Gastrocnemius medialis (tissue), 4 donors: ENCODE results near the gene DHDDS. TPM values are rescaled to one million over a fixed set of nuclear protein-coding genes. Genes with fewer than 3 reads are reported as not detected.

Experiments used
- ATAC-seq, 2 donors: fragments of 150-250 bp; one replicate each; pipeline ENCODE4 v1.9.1; 2016
- DNase-seq, 2 donors: peaks; one replicate each; pipeline ENCODE4 v3.0.0-alpha.2; 2019
- H3K27ac ChIP-seq, 4 donors: fragments of 200-600 bp; sonication (generic); 1 replicate in 1 of 4; 2 replicates in 3 of 4; pipeline ENCODE4 v1.5.1; 2016 to 2018; ENCODE audit warnings: mild to moderate bottlenecking in 2 of 4, moderate library complexity in 1 of 4
- H3K27me3 ChIP-seq, 3 donors: fragments of 200-600 bp; sonication (generic) in 2 of 3; 1 replicate in 1 of 3; 2 replicates in 2 of 3; pipeline versions ENCODE4 v1.5.1 to v1.6.0; 2016 to 2019; ENCODE audit warnings: mild to moderate bottlenecking in 1 of 3, moderate library complexity in 1 of 3
- H3K36me3 ChIP-seq, 2 donors: fragments of 200-600 bp; sonication (generic) in 1 of 2; one replicate each; pipeline ENCODE4 v1.5.1; 2017 to 2018
- H3K4me1 ChIP-seq, 2 donors: fragments of 200-600 bp; sonication (generic) in 1 of 2; one replicate each; pipeline ENCODE4 v1.5.1; 2016 to 2017; ENCODE audit warnings: mild to moderate bottlenecking in 2 of 2
- H3K4me3 ChIP-seq, 4 donors: fragments of 200-600 bp; sonication (generic) in 3 of 4; 1 replicate in 1 of 4; 2 replicates in 3 of 4; pipeline ENCODE4 v1.5.1; 2016 to 2019; ENCODE audit warnings: mild to moderate bottlenecking in 2 of 4
- H3K9me3 ChIP-seq, 3 donors: fragments of 200-600 bp; sonication (generic) in 2 of 3; 1 replicate in 1 of 3; 2 replicates in 2 of 3; pipeline ENCODE4 v1.5.1; 2016 to 2019
- POLR2A ChIP-seq, 2 donors: fragments of 450-650 bp; IDR thresholded peaks; one replicate each; pipeline ENCODE4 v1.6.1; 2017; ENCODE audit warnings: antibody characterized with exemption in 2 of 2, mild to moderate bottlenecking in 2 of 2, moderate library complexity in 2 of 2
- in situ Hi-C, 4 donors: fragments of 200-750 bp; cut with MboI; loops; one replicate each; pipeline versions ENCODE4 v1.15.0 to v1.8.0; 2017; ENCODE audit warnings: low sequenced_read_pairs in 4 of 4
- intact Hi-C: fragments of 100-400 bp; cut with DNase I; formaldehyde crosslinking; loops from one replicate; pipeline ENCODE4 v1.15.1; 2023; ENCODE audit warnings: low total_unique reads
- total RNA-seq, 4 donors: library from RNA; depleted of rRNA; stranded (reverse); fragments of >200 nt; gene quantifications; one replicate each; pipeline versions ENCODE4 v1.1.0 to v1.2.3, GENCODE V29; 2016
- TF ChIP-seq, protein P1 (sequence below), 5 experiments: fragments of 450-650 bp in 3 of 5; fragments of 200-600 bp in 2 of 5; sonication (generic) in 2 of 5; IDR thresholded peaks in 4 of 5; conservative IDR thresholded peaks in 1 of 5; 1 replicate in 4 of 5; 2 replicates in 1 of 5; pipeline ENCODE4 v1.5.1; 2016 to 2019; ENCODE audit warnings: antibody characterized with exemption in 5 of 5, mild to moderate bottlenecking in 3 of 5, moderate library complexity in 3 of 5

The DHDDS gene
- total RNA-seq, 4 donors from 2014 or later, result 12.1 to 30.7 (median 22.3) TPM

DNA sequence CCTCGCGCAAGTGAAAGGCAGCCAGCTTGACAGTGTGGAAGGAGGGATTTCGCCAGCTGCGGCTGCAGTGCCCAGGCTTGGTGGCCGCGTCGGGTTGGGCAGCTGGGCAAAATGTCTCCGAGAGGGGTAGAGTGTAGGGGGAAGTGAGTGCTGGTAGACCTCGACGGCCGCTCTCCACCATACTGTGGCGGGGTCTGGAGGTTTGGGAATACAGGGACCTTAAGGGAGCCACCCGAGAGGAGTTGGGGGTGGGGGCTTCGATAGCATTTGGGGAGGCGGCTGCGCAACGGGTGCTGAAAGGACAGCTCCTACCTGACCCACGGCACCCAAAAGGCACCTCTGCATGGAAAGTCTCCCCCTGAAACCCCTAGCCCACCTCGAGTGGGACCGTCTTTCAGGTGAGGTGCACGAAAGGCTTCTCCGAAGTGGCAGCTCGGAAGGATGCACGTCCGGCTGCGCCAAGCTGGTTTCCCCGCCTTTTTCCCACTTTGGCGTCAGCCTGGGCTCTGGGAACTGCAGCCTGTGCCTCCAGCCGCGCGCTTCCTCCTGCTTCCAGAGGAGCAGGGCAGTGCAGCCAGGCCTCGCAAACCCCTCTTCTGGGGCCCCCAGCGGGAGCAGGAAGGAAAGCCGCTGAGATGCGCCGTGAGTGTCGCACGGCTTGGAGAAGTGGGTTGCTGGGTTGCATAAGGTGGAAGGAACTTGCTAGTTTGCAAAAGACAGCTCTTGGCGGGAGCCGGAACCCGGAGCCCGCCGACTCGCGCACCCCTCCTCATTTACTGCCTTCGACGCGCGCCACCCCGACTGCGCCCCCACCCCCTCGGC is 39.6 kb downstream of the DHDDS start:
- no peaks in the 10 kb centered on the region for H3K27me3 ChIP-seq
- H3K9me3 ChIP-seq, result no peaks in the 10 kb centered on the region
- TF ChIP-seq POLR2A (IDR thresholded peaks at IDR 0.05), result no peak
- TF ChIP-seq, protein P1, sequence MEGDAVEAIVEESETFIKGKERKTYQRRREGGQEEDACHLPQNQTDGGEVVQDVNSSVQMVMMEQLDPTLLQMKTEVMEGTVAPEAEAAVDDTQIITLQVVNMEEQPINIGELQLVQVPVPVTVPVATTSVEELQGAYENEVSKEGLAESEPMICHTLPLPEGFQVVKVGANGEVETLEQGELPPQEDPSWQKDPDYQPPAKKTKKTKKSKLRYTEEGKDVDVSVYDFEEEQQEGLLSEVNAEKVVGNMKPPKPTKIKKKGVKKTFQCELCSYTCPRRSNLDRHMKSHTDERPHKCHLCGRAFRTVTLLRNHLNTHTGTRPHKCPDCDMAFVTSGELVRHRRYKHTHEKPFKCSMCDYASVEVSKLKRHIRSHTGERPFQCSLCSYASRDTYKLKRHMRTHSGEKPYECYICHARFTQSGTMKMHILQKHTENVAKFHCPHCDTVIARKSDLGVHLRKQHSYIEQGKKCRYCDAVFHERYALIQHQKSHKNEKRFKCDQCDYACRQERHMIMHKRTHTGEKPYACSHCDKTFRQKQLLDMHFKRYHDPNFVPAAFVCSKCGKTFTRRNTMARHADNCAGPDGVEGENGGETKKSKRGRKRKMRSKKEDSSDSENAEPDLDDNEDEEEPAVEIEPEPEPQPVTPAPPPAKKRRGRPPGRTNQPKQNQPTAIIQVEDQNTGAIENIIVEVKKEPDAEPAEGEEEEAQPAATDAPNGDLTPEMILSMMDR (IDR thresholded peaks at IDR 0.05 in 4 of 5, conservative IDR thresholded peaks at IDR 0.05 in 1 of 5), result no peak
- H3K4me1 ChIP-seq, result peaks cover 29 to 33% of the 10 kb centered on the region in 2 donors
- peaks cover 5 to 32% of the 10 kb centered on the region in 2 donors for H3K36me3 ChIP-seq
- DNase-seq (peak; percentile 17 to 45), ATAC-seq (peak in 1 of 2 donors; percentile 31)
- intact Hi-C loops (no loop called here), in situ Hi-C loops (no loop called here)
- H3K27ac ChIP-seq, result peak overlapping the region; percentile 93 to 100 (median 100)
- H3K4me3 ChIP-seq, result peak overlapping the region; percentile 71 to 100 (median 94)

DNA sequence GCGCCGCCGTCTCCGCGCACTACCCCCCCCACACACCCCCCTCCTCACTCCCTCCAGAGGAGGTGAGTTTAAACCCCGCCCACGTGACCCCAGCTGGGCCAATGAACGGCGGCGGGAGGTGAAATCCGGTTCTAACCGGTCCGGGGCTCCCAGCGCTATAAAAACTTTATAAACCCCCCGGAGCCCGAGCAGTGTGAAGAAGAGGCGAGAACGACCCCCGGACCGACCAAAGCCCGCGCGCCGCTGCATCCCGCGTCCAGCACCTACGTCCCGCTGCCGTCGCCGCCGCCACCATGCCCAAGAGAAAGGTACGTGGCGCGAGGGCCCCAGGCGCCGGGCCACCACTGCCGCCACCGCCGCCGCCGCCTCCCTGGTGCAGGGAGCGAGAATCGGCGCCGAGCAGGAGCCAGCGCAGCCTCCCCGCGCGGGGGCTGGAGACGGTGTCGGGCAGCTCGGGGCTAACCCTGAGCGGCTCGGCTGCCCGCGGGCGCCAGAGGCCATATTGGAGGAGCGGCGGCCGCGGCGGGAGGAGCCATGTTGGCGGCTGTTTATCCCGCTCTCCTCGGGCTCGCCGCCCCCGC is 40.3 kb downstream of the DHDDS start, which contains the start of gene HMGN2:
TSS of gene HMGN2 (plus strand) at position 121 of the 581 bp plus-strand sequence. CDS start at position 294, 173 bp downstream.
- no peaks in the 10 kb centered on the region for H3K9me3 ChIP-seq
- in situ Hi-C loops, result no loop called here
- H3K4me3 ChIP-seq, result peak within 1 kb of the TSS; percentile 71 to 100 (median 94)
- no peaks in the 10 kb centered on the region for H3K27me3 ChIP-seq
- peak within 1 kb of the TSS; percentile 93 to 100 (median 100) for H3K27ac ChIP-seq
- peaks cover 5 to 27% of the 10 kb centered on the region in 2 donors for H3K36me3 ChIP-seq
- DNase-seq (peak; percentile 85 to 86), ATAC-seq (peak; percentile 78 to 83)
- intact Hi-C loops, result no loop called here
- peak; percentile 58 to 82 for TF ChIP-seq POLR2A (IDR thresholded peaks at IDR 0.05)
- TF ChIP-seq, protein P1 (IDR thresholded peaks at IDR 0.05 in 4 of 5, conservative IDR thresholded peaks at IDR 0.05 in 1 of 5), result no peak
- H3K4me1 ChIP-seq, result peaks cover 29 to 33% of the 10 kb centered on the region in 2 donors

DNA sequence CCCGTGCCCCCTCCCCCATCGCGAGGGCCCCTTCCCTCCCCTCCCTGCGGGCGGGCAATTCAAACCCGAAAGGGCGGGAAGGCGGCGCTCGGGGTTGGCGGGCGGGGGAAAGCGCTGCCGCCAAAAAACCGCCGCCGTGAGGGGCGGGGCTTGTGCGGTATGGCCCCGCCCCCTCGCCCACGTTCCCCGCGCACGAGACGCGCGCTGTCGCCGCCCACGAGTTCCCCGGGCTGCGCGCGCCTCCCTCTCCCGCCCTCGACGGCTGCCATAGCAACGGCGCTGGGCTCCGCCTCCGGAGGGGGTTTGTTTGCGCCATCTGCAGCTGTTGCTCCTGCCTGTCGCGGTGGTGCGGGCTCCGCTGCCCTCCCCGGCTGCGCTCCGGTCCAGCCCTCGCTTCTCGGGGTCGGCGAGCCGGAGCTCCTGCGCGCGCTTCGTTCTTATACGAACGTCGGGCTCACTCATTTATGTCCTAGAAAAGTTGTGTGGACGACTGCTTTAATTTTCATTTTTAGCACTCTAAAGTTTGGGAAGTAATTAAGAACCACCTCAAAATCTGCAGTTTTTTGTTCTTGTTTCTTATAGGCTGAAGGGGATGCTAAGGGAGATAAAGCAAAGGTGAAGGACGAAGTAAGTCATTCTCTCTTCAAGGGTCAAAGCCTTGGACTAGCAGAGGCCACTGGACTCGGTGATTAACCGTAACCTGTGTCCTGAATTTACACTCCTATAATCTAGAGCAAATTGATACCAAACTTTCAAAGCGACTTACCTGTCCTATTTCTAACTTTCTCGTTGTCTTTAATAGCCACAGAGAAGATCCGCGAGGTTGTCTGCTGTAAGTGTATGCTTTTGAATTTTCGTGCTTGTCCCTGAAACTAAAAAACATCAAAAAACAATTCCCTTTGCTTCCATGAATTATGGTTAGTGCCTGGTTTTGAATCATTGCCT is 41.1 kb downstream of the DHDDS start:
- ATAC-seq (peak; percentile 82 to 87), DNase-seq (peak; percentile 95 to 97)
- TF ChIP-seq, protein P1 (IDR thresholded peaks at IDR 0.05 in 4 of 5, conservative IDR thresholded peaks at IDR 0.05 in 1 of 5), result no peak
- TF ChIP-seq POLR2A (IDR thresholded peaks at IDR 0.05), result peak; percentile 72 to 76
- Histone ChIP-seq H3K4me1 (peaks cover 29 to 33% of the 10 kb centered on the region in 2 donors), H3K9me3 (no peaks in the 10 kb centered on the region), H3K27ac (peak overlapping the region; percentile 93 to 100 (median 100)), H3K27me3 (no peaks in the 10 kb centered on the region), H3K4me3 (peak overlapping the region; percentile 71 to 100 (median 94)), H3K36me3 (peaks cover 5 to 32% of the 10 kb centered on the region in 2 donors)
- in situ Hi-C loops, result no loop called here
- intact Hi-C loops, result loop anchor here (1.0 kb wide), 2 partner anchors 27 to 41 kb away; partner anchors contain the start of gene DHDDS

DNA sequence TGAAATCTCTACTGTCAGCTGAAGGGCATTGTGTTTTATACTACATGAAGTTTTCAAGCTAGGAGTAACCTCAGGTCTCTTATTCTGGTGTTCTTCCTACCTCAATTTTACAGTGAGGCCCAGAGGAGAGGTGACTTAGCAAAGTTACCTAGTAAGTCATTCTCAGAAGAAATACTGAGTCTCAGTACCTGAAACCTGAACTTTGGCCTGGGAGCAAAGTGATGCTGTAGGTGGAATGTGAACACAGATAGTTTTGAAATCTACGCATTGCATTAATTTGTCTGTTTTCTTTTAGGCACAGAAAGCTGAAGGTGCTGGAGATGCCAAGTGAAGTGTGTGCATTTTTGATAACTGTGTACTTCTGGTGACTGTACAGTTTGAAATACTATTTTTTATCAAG is 42.7 kb downstream of the DHDDS start:
- no peak for ATAC-seq
- Histone ChIP-seq H3K27me3 (no peaks in the 10 kb centered on the region), H3K4me1 (peaks cover 28 to 33% of the 10 kb centered on the region in 2 donors), H3K4me3 (no peak overlapping the region), H3K36me3 (peaks cover 5 to 32% of the 10 kb centered on the region in 2 donors), H3K9me3 (no peaks in the 10 kb centered on the region), H3K27ac (peak overlapping the region in 1 of 4 donors; percentile 100)
- no peak for DNase-seq
- TF ChIP-seq, protein P1 (IDR thresholded peaks at IDR 0.05 in 4 of 5, conservative IDR thresholded peaks at IDR 0.05 in 1 of 5), result no peak
- no peak for TF ChIP-seq POLR2A (IDR thresholded peaks at IDR 0.05)
- in situ Hi-C loops, result no loop called here
- intact Hi-C loops, result no loop called here
